ENCODE results near the gene PRSS50.

PRSS50 gene

GRCh38 chr3:46669191-46669999 lies 48.3 kb downstream of the PRSS50 start:
- no peak overlapping the region for H3K27ac ChIP-seq (ENCODE audit: low read depth in 2 of 2, low read length in 2 of 2)
- no peaks in the 10 kb centered on the region for H3K27me3 ChIP-seq (ENCODE audit: control insufficient read depth in 2 of 2, insufficient read depth in 2 of 2, low read length in 2 of 2)
- H3K9ac ChIP-seq (ENCODE audit: low read depth in 1 of 2, low read length in 2 of 2): no peak overlapping the region
- no peaks in the 10 kb centered on the region for H3K9me3 ChIP-seq (ENCODE audit: control insufficient read depth in 2 of 2, low read length in 2 of 2)
- no peak overlapping the region for H3K4me3 ChIP-seq (ENCODE audit: low read length in 2 of 2)
- H3K36me3 ChIP-seq (ENCODE audit: control insufficient read depth in 2 of 2, insufficient read depth in 2 of 2, low read length in 2 of 2): peaks cover 4 to 14% of the 10 kb centered on the region in 2 donors
- no peaks in the 10 kb centered on the region for H3K4me1 ChIP-seq (ENCODE audit: control insufficient read depth in 2 of 2, insufficient read depth in 2 of 2, low read length in 2 of 2)

GRCh38 chr3:46668591-46668990 lies 49.1 kb downstream of the PRSS50 start:
- H3K27ac ChIP-seq (ENCODE audit: low read depth in 2 of 2, low read length in 2 of 2): no peak overlapping the region
- no peaks in the 10 kb centered on the region for H3K9me3 ChIP-seq (ENCODE audit: control insufficient read depth in 2 of 2, low read length in 2 of 2)
- H3K36me3 ChIP-seq (ENCODE audit: control insufficient read depth in 2 of 2, insufficient read depth in 2 of 2, low read length in 2 of 2): peaks cover 4 to 9% of the 10 kb centered on the region in 2 donors
- no peaks in the 10 kb centered on the region for H3K27me3 ChIP-seq (ENCODE audit: control insufficient read depth in 2 of 2, insufficient read depth in 2 of 2, low read length in 2 of 2)
- no peak overlapping the region for H3K9ac ChIP-seq (ENCODE audit: low read depth in 1 of 2, low read length in 2 of 2)
- no peaks in the 10 kb centered on the region for H3K4me1 ChIP-seq (ENCODE audit: control insufficient read depth in 2 of 2, insufficient read depth in 2 of 2, low read length in 2 of 2)
- H3K4me3 ChIP-seq (ENCODE audit: low read length in 2 of 2): no peak overlapping the region

GRCh38 chr3:46668116-46668515 lies 49.6 kb downstream of the PRSS50 start:
- Histone ChIP-seq H3K4me1 (ENCODE audit: control insufficient read depth in 2 of 2, insufficient read depth in 2 of 2, low read length in 2 of 2) (no peaks in the 10 kb centered on the region), H3K9ac (ENCODE audit: low read depth in 1 of 2, low read length in 2 of 2) (no peak overlapping the region), H3K36me3 (ENCODE audit: control insufficient read depth in 2 of 2, insufficient read depth in 2 of 2, low read length in 2 of 2) (peaks cover 4 to 8% of the 10 kb centered on the region in 2 donors), H3K27ac (ENCODE audit: low read depth in 2 of 2, low read length in 2 of 2) (no peak overlapping the region), H3K27me3 (ENCODE audit: control insufficient read depth in 2 of 2, insufficient read depth in 2 of 2, low read length in 2 of 2) (no peaks in the 10 kb centered on the region), H3K4me3 (ENCODE audit: low read length in 2 of 2) (no peak overlapping the region), H3K9me3 (ENCODE audit: control insufficient read depth in 2 of 2, low read length in 2 of 2) (no peaks in the 10 kb centered on the region)

GRCh38 chr3:46667657-46668056 lies 50.0 kb downstream of the PRSS50 start:
- Histone ChIP-seq H3K27ac (ENCODE audit: low read depth in 2 of 2, low read length in 2 of 2) (no peak overlapping the region), H3K4me1 (ENCODE audit: control insufficient read depth in 2 of 2, insufficient read depth in 2 of 2, low read length in 2 of 2) (no peaks in the 10 kb centered on the region), H3K4me3 (ENCODE audit: low read length in 2 of 2) (no peak overlapping the region), H3K36me3 (ENCODE audit: control insufficient read depth in 2 of 2, insufficient read depth in 2 of 2, low read length in 2 of 2) (peaks cover 4 to 8% of the 10 kb centered on the region in 2 donors), H3K9me3 (ENCODE audit: control insufficient read depth in 2 of 2, low read length in 2 of 2) (no peaks in the 10 kb centered on the region), H3K27me3 (ENCODE audit: control insufficient read depth in 2 of 2, insufficient read depth in 2 of 2, low read length in 2 of 2) (no peaks in the 10 kb centered on the region), H3K9ac (ENCODE audit: low read depth in 1 of 2, low read length in 2 of 2) (no peak overlapping the region)

- no peak overlapping the region for H3K27ac ChIP-seq (ENCODE audit: low read depth in 2 of 2, low read length in 2 of 2)
- H3K9ac ChIP-seq (ENCODE audit: low read depth in 1 of 2, low read length in 2 of 2): no peak overlapping the region
- H3K9me3 ChIP-seq (ENCODE audit: control insufficient read depth in 2 of 2, low read length in 2 of 2): no peaks in the 10 kb centered on the region
- H3K27me3 ChIP-seq (ENCODE audit: control insufficient read depth in 2 of 2, insufficient read depth in 2 of 2, low read length in 2 of 2): no peaks in the 10 kb centered on the region
- H3K4me1 ChIP-seq (ENCODE audit: control insufficient read depth in 2 of 2, insufficient read depth in 2 of 2, low read length in 2 of 2): no peaks in the 10 kb centered on the region
- peaks cover 4 to 6% of the 10 kb centered on the region in 2 donors for H3K36me3 ChIP-seq (ENCODE audit: control insufficient read depth in 2 of 2, insufficient read depth in 2 of 2, low read length in 2 of 2)
- no peak overlapping the region for H3K4me3 ChIP-seq (ENCODE audit: low read length in 2 of 2)
Measured at GRCh38 chr3:46667061-46667621, 50.5 kb downstream of the PRSS50 start.

- Histone ChIP-seq H3K9me3 (ENCODE audit: control insufficient read depth in 2 of 2, low read length in 2 of 2) (no peaks in the 10 kb centered on the region), H3K27me3 (ENCODE audit: control insufficient read depth in 2 of 2, insufficient read depth in 2 of 2, low read length in 2 of 2) (no peaks in the 10 kb centered on the region), H3K4me1 (ENCODE audit: control insufficient read depth in 2 of 2, insufficient read depth in 2 of 2, low read length in 2 of 2) (no peaks in the 10 kb centered on the region), H3K36me3 (ENCODE audit: control insufficient read depth in 2 of 2, insufficient read depth in 2 of 2, low read length in 2 of 2) (peaks cover 4 to 6% of the 10 kb centered on the region in 2 donors), H3K4me3 (ENCODE audit: low read length in 2 of 2) (no peak overlapping the region), H3K27ac (ENCODE audit: low read depth in 2 of 2, low read length in 2 of 2) (no peak overlapping the region), H3K9ac (ENCODE audit: low read depth in 1 of 2, low read length in 2 of 2) (no peak overlapping the region)
Measured at GRCh38 chr3:46666453-46666845, 51.2 kb downstream of the PRSS50 start.

- Histone ChIP-seq H3K4me3 (ENCODE audit: low read length in 2 of 2) (no peak overlapping the region), H3K27ac (ENCODE audit: low read depth in 2 of 2, low read length in 2 of 2) (no peak overlapping the region), H3K4me1 (ENCODE audit: control insufficient read depth in 2 of 2, insufficient read depth in 2 of 2, low read length in 2 of 2) (no peaks in the 10 kb centered on the region), H3K27me3 (ENCODE audit: control insufficient read depth in 2 of 2, insufficient read depth in 2 of 2, low read length in 2 of 2) (peaks cover 0 to 1% of the 10 kb centered on the region in 2 donors), H3K36me3 (ENCODE audit: control insufficient read depth in 2 of 2, insufficient read depth in 2 of 2, low read length in 2 of 2) (peaks cover 2 to 3% of the 10 kb centered on the region in 2 donors), H3K9ac (ENCODE audit: low read depth in 1 of 2, low read length in 2 of 2) (no peak overlapping the region), H3K9me3 (ENCODE audit: control insufficient read depth in 2 of 2, low read length in 2 of 2) (no peaks in the 10 kb centered on the region)
Measured at GRCh38 chr3:46665763-46666452, 51.8 kb downstream of the PRSS50 start.

GRCh38 chr3:46664971-46665762 lies 52.5 kb downstream of the PRSS50 start:
- H3K27ac ChIP-seq (ENCODE audit: low read depth in 2 of 2, low read length in 2 of 2): no peak overlapping the region

GRCh38 chr3:46664188-46664970 lies 53.3 kb downstream of the PRSS50 start:
- no peak overlapping the region for H3K4me3 ChIP-seq (ENCODE audit: low read length in 2 of 2)
- peaks cover 0 to 2% of the 10 kb centered on the region in 2 donors for H3K27me3 ChIP-seq (ENCODE audit: control insufficient read depth in 2 of 2, insufficient read depth in 2 of 2, low read length in 2 of 2)
- no peaks in the 10 kb centered on the region for H3K4me1 ChIP-seq (ENCODE audit: control insufficient read depth in 2 of 2, insufficient read depth in 2 of 2, low read length in 2 of 2)
- H3K9ac ChIP-seq (ENCODE audit: low read depth in 1 of 2, low read length in 2 of 2): no peak overlapping the region
- H3K9me3 ChIP-seq (ENCODE audit: control insufficient read depth in 2 of 2, low read length in 2 of 2): no peaks in the 10 kb centered on the region
- H3K36me3 ChIP-seq (ENCODE audit: control insufficient read depth in 2 of 2, insufficient read depth in 2 of 2, low read length in 2 of 2): no peaks in the 10 kb centered on the region
- no peak overlapping the region for H3K27ac ChIP-seq (ENCODE audit: low read depth in 2 of 2, low read length in 2 of 2)

More at GRCh38 chr3:46664971-46665762, 52.5 kb downstream of the PRSS50 start:
- peaks cover 0 to 2% of the 10 kb centered on the region in 2 donors for H3K27me3 ChIP-seq (ENCODE audit: control insufficient read depth in 2 of 2, insufficient read depth in 2 of 2, low read length in 2 of 2)
- H3K9ac ChIP-seq (ENCODE audit: low read depth in 1 of 2, low read length in 2 of 2): no peak overlapping the region
- no peak overlapping the region for H3K4me3 ChIP-seq (ENCODE audit: low read length in 2 of 2)
- H3K9me3 ChIP-seq (ENCODE audit: control insufficient read depth in 2 of 2, low read length in 2 of 2): no peaks in the 10 kb centered on the region
- no peaks in the 10 kb centered on the region for H3K4me1 ChIP-seq (ENCODE audit: control insufficient read depth in 2 of 2, insufficient read depth in 2 of 2, low read length in 2 of 2)
- H3K36me3 ChIP-seq (ENCODE audit: control insufficient read depth in 2 of 2, insufficient read depth in 2 of 2, low read length in 2 of 2): no peaks in the 10 kb centered on the region

Data from mucosa of rectum (tissue), 2 donors.